GM21576 (cell line): ENCODE results near the gene DICER1.

Experiments
- ATAC-seq: cut with Tn5 transposase; IDR thresholded peaks from one replicate; pipeline ENCODE4 v1.9.1; 2021; ENCODE audit warnings: mild to moderate bottlenecking, moderate library complexity; ENCODE audit not compliant: unreplicated experiment

DICER1 gene

GRCh38 chr14:95062946-95063345 lies 94.4 kb downstream of the DICER1 start:
- no peak for ATAC-seq

GRCh38 chr14:95062220-95062619 lies 95.1 kb downstream of the DICER1 start:
- no peak for ATAC-seq

GRCh38 chr14:95061317-95062093 lies 95.8 kb downstream of the DICER1 start:
- ATAC-seq: no peak

GRCh38 chr14:95059126-95059525 lies 98.2 kb downstream of the DICER1 start:
- no peak for ATAC-seq

GRCh38 chr14:95058491-95058890 lies 98.8 kb downstream of the DICER1 start:
- ATAC-seq: no peak

- no peak for ATAC-seq
These were observed 99.5 kb downstream of the DICER1 start for GRCh38 chr14:95057851-95058250.

- no peak for ATAC-seq
These were observed 100.2 kb downstream of the DICER1 start for GRCh38 chr14:95057147-95057546.

GRCh38 chr14:95056476-95056875 lies 100.9 kb downstream of the DICER1 start:
- ATAC-seq: no peak

GRCh38 chr14:95055318-95055717 lies 102.0 kb downstream of the DICER1 start:
- no peak for ATAC-seq

GRCh38 chr14:95054346-95055280 lies 102.7 kb downstream of the DICER1 start:
- no peak for ATAC-seq

GRCh38 chr14:95052016-95052585 lies 105.2 kb downstream of the DICER1 start:
- ATAC-seq: no peak

- ATAC-seq: no peak
These were observed 107.4 kb downstream of the DICER1 start for GRCh38 chr14:95049952-95050351.

GRCh38 chr14:95048771-95049312 lies 108.5 kb downstream of the DICER1 start:
- no peak for ATAC-seq

- ATAC-seq: no peak
These were observed 109.6 kb downstream of the DICER1 start for GRCh38 chr14:95047754-95048153.

GRCh38 chr14:95046711-95047681 lies 110.3 kb downstream of the DICER1 start:
- ATAC-seq: no peak

GRCh38 chr14:95045836-95046430 lies 111.4 kb downstream of the DICER1 start:
- no peak for ATAC-seq

GRCh38 chr14:95045106-95045701 lies 112.1 kb downstream of the DICER1 start:
- no peak for ATAC-seq

- ATAC-seq: no peak
These were observed 112.7 kb downstream of the DICER1 start for GRCh38 chr14:95044463-95045105.
